GM03348 (cell line): ENCODE results near the gene NLK.
"Not testable (repeated sequence)": the region's sequence is repeated elsewhere in the genome, so short reads cannot be mapped to it uniquely, and the experiment has no call there.

Experiments
- DNase-seq: peaks from one replicate; pipeline ENCODE4 v3.0.0; 2012; ENCODE audit warnings: low spot score

NLK gene

GRCh38 chr17:28072936-28073533 lies 30.6 kb downstream of the NLK start:
- no peak for DNase-seq

GRCh38 chr17:28074010-28074409 lies 31.5 kb downstream of the NLK start:
- no peak for DNase-seq

- DNase-seq = no peak
Measured at GRCh38 chr17:28076144-28076543, 33.7 kb downstream of the NLK start.

- not testable (repeated sequence) for DNase-seq
Measured at GRCh38 chr17:28077140-28077539, 34.7 kb downstream of the NLK start.

GRCh38 chr17:28078341-28079229 lies 36.1 kb downstream of the NLK start:
- no peak for DNase-seq

- DNase-seq = no peak
Measured at GRCh38 chr17:28081467-28081866, 39.0 kb downstream of the NLK start.

GRCh38 chr17:28085766-28086165 lies 43.3 kb downstream of the NLK start:
- no peak for DNase-seq

- no peak for DNase-seq
Measured at GRCh38 chr17:28086519-28086918, 44.0 kb downstream of the NLK start.

- DNase-seq = no peak
Measured at GRCh38 chr17:28087743-28088142, 45.3 kb downstream of the NLK start.

- no peak for DNase-seq
Measured at GRCh38 chr17:28090551-28090950, 48.1 kb downstream of the NLK start.

- no peak for DNase-seq
Measured at GRCh38 chr17:28092088-28092487, 49.6 kb downstream of the NLK start.

GRCh38 chr17:28093999-28094716 lies 51.7 kb downstream of the NLK start:
- no peak for DNase-seq

- DNase-seq = no peak
Measured at GRCh38 chr17:28096756-28097155, 54.3 kb downstream of the NLK start.

GRCh38 chr17:28097254-28097653 lies 54.8 kb downstream of the NLK start:
- no peak for DNase-seq

- DNase-seq = no peak
Measured at GRCh38 chr17:28097901-28098300, 55.4 kb downstream of the NLK start.

GRCh38 chr17:28098591-28098990 lies 56.1 kb downstream of the NLK start:
- not testable (repeated sequence) for DNase-seq

GRCh38 chr17:28100251-28100650 lies 57.8 kb downstream of the NLK start:
- DNase-seq = no peak

GRCh38 chr17:28100936-28101335 lies 58.5 kb downstream of the NLK start:
- no peak for DNase-seq

- no peak for DNase-seq
Measured at GRCh38 chr17:28101919-28102318, 59.4 kb downstream of the NLK start.

GRCh38 chr17:28105501-28105900 lies 63.0 kb downstream of the NLK start:
- DNase-seq = no peak

- no peak for DNase-seq
Measured at GRCh38 chr17:28110184-28110583, 67.7 kb downstream of the NLK start.

- peak; percentile 20 for DNase-seq
Measured at GRCh38 chr17:28112181-28112580, 69.7 kb downstream of the NLK start.

GRCh38 chr17:28112606-28113005 lies 70.1 kb downstream of the NLK start:
- peak; percentile 26 for DNase-seq
